WTC11 (cell line): Measurements from ENCODE around the gene EPHA1. TPM values are rescaled to one million over a fixed set of nuclear protein-coding genes. Genes with fewer than 3 reads are reported as not detected.

Experiments
- ATAC-seq: fragments of 200-7000 bp; cut with Tn5 transposase; 2 replicates; pipeline ENCODE4 v1.10.0; 2021; ENCODE audit warnings: mild to moderate bottlenecking, moderate library complexity
- CTCF ChIA-PET: fragments of 300-600 bp; sonication (Branson Sonifier 250); formaldehyde crosslinking; loops from one replicate; lab custom pipeline; 2021; ENCODE audit warnings: antibody characterized with exemption; lab: Charles Lee
- POLR2A ChIA-PET: fragments of 350-600 bp; sonication (Branson Sonifier 250); formaldehyde crosslinking; loops from one replicate; lab custom pipeline; 2021; ENCODE audit warnings: antibody characterized with exemption; lab: Charles Lee
- DNase-seq: peaks from one replicate; pipeline ENCODE4 v3.0.0; 2021; ENCODE audit warnings: low spot score
- H3K27ac Mint-ChIP-seq: 2 replicates; pipeline ENCODE4 v1.8.0; 2021; ENCODE audit warnings: mixed read lengths
- H3K27me3 Mint-ChIP-seq: 2 replicates; pipeline ENCODE4 v1.8.0; 2021; ENCODE audit warnings: low read depth, mild to moderate bottlenecking, moderate library complexity, mixed read lengths
- H3K36me3 Mint-ChIP-seq: 2 replicates; pipeline ENCODE4 v1.8.0; 2021; ENCODE audit warnings: mixed read lengths
- H3K4me1 Mint-ChIP-seq: 2 replicates; pipeline ENCODE4 v1.8.0; 2022; ENCODE audit warnings: mixed read lengths
- H3K4me3 Mint-ChIP-seq: 2 replicates; pipeline ENCODE4 v1.8.0; 2021; ENCODE audit warnings: mild to moderate bottlenecking, moderate library complexity, mixed read lengths
- H3K9me3 Mint-ChIP-seq: 2 replicates; pipeline ENCODE4 v1.8.0; 2021; ENCODE audit warnings: mixed read lengths
- ATF1 ChIP-seq: sonication (generic); formaldehyde crosslinking; IDR thresholded peaks from 2 replicates; pipeline ENCODE4 v1.8.1; 2023; ENCODE audit warnings: mild to moderate bottlenecking, moderate library complexity, missing genetic modification reagents
- CBFB ChIP-seq: sonication (generic); formaldehyde crosslinking; IDR thresholded peaks from 2 replicates; pipeline ENCODE4 v1.8.1; 2022; ENCODE audit warnings: mild to moderate bottlenecking, low read depth, missing genetic modification reagents
- E2F4 ChIP-seq: sonication (generic); formaldehyde crosslinking; IDR thresholded peaks from 2 replicates; pipeline ENCODE4 v1.8.1; 2022; ENCODE audit warnings: low read depth, mild to moderate bottlenecking, moderate library complexity, missing genetic modification reagents, borderline replicate concordance
- FOXJ3 ChIP-seq: sonication (generic); formaldehyde crosslinking; IDR thresholded peaks from 2 replicates; pipeline ENCODE4 v1.9.0; 2021; ENCODE audit warnings: missing genetic modification reagents, mild to moderate bottlenecking, borderline replicate concordance
- FOXK1 ChIP-seq: sonication (generic); formaldehyde crosslinking; IDR thresholded peaks from 2 replicates; pipeline ENCODE4 v1.8.0; 2022; ENCODE audit warnings: mild to moderate bottlenecking, moderate library complexity, missing genetic modification reagents
- FOXP1 ChIP-seq: sonication (generic); formaldehyde crosslinking; IDR thresholded peaks from 2 replicates; pipeline ENCODE4 v1.8.0; 2022; ENCODE audit warnings: missing genetic modification reagents, mild to moderate bottlenecking, moderate library complexity, borderline replicate concordance
- GTF2I ChIP-seq: fragments of 250-450 bp; sonication (Bioruptor Pico); conservative IDR thresholded peaks from 2 replicates; pipeline ENCODE4 v1.4.0; 2021; ENCODE audit warnings: mild to moderate bottlenecking
- JAZF1 ChIP-seq: fragments of 250-450 bp; sonication (Bioruptor Pico); IDR thresholded peaks from 2 replicates; pipeline ENCODE4 v1.9.0; 2021; ENCODE audit warnings: moderate library complexity, mild to moderate bottlenecking, inconsistent platforms
- KAT7 ChIP-seq: sonication (generic); formaldehyde crosslinking; IDR thresholded peaks from 2 replicates; pipeline ENCODE4 v1.8.1; 2023; ENCODE audit warnings: missing genetic modification reagents, mild to moderate bottlenecking, borderline replicate concordance
- MYBL2 ChIP-seq: sonication (generic); formaldehyde crosslinking; IDR thresholded peaks from 2 replicates; pipeline ENCODE4 v1.8.1; 2023; ENCODE audit warnings: mild to moderate bottlenecking, moderate library complexity, missing genetic modification reagents
- NFATC4 ChIP-seq: fragments of 250-450 bp; sonication (Bioruptor Pico); IDR thresholded peaks from 2 replicates; pipeline ENCODE4 v1.9.0; 2021; ENCODE audit warnings: mild to moderate bottlenecking
- NR3C1 ChIP-seq: sonication (generic); formaldehyde crosslinking; conservative IDR thresholded peaks from 2 replicates; pipeline ENCODE4 v1.8.1; 2023; ENCODE audit warnings: low read depth, mild to moderate bottlenecking, missing genetic modification reagents
- RELA ChIP-seq: sonication (generic); formaldehyde crosslinking; IDR thresholded peaks from 2 replicates; pipeline ENCODE4 v1.8.1; 2022; ENCODE audit warnings: missing genetic modification reagents, mild to moderate bottlenecking, borderline replicate concordance
- SP1 ChIP-seq: sonication (generic); formaldehyde crosslinking; conservative IDR thresholded peaks from 2 replicates; pipeline ENCODE4 v1.8.1; 2022; ENCODE audit warnings: missing genetic modification reagents
- ZNF121 ChIP-seq: sonication (generic); formaldehyde crosslinking; IDR thresholded peaks from 2 replicates; pipeline ENCODE4 v1.8.0; 2023; ENCODE audit warnings: missing genetic modification reagents
- ZNF138 ChIP-seq: sonication (generic); formaldehyde crosslinking; conservative IDR thresholded peaks from 2 replicates; pipeline ENCODE4 v1.8.1; 2022; ENCODE audit warnings: mild to moderate bottlenecking, moderate library complexity, missing genetic modification reagents
- ZNF232 ChIP-seq: sonication (generic); formaldehyde crosslinking; IDR thresholded peaks from 2 replicates; pipeline ENCODE4 v1.8.0; 2022; ENCODE audit warnings: mild to moderate bottlenecking, missing genetic modification reagents
- ZNF317 ChIP-seq: sonication (generic); formaldehyde crosslinking; IDR thresholded peaks from 2 replicates; pipeline ENCODE4 v1.8.1; 2023; ENCODE audit warnings: low read depth, mild to moderate bottlenecking, moderate library complexity, missing genetic modification reagents, borderline replicate concordance
- ZNF396 ChIP-seq: fragments of 250-450 bp; sonication (Bioruptor Pico); IDR thresholded peaks from 2 replicates; pipeline ENCODE4 v1.8.0; 2021; ENCODE audit warnings: mild to moderate bottlenecking, moderate library complexity, borderline replicate concordance
- ZNF416 ChIP-seq: fragments of 250-450 bp; sonication (Bioruptor Pico); IDR thresholded peaks from 2 replicates; pipeline ENCODE4 v1.9.0; 2021; ENCODE audit warnings: mild to moderate bottlenecking, inconsistent platforms
- ZNF423 ChIP-seq: fragments of 250-450 bp; sonication (Bioruptor Pico); IDR thresholded peaks from 2 replicates; pipeline ENCODE4 v2.1.2; 2022; ENCODE audit warnings: mild to moderate bottlenecking, moderate library complexity
- total RNA-seq: library from RNA; stranded (reverse); gene quantifications from 3 replicates; pipeline ENCODE4 v1.2.3, GENCODE V29; 2021
- TF ChIP-seq, protein P1 (sequence below): sonication (generic); formaldehyde crosslinking; IDR thresholded peaks from 2 replicates; pipeline ENCODE4 v1.8.1; 2023; ENCODE audit warnings: mild to moderate bottlenecking, missing genetic modification reagents, moderate library complexity
- TF ChIP-seq, protein P2 (sequence below): sonication (generic); formaldehyde crosslinking; IDR thresholded peaks from 2 replicates; pipeline ENCODE4 v1.8.0; 2023; ENCODE audit warnings: missing genetic modification reagents, mild to moderate bottlenecking, borderline replicate concordance
- TF ChIP-seq, protein P3 (sequence below): sonication (generic); formaldehyde crosslinking; IDR thresholded peaks from 2 replicates; pipeline ENCODE4 v1.8.0; 2022; ENCODE audit warnings: missing genetic modification reagents
- TF ChIP-seq, protein P4 (sequence below): fragments of 250-450 bp; sonication (Bioruptor Pico); IDR thresholded peaks from 2 replicates; pipeline ENCODE4 v1.9.0; 2021; ENCODE audit warnings: mild to moderate bottlenecking

The EPHA1 gene
- total RNA-seq, 1 experiment from 2014 or later, result 203 TPM

DNA sequence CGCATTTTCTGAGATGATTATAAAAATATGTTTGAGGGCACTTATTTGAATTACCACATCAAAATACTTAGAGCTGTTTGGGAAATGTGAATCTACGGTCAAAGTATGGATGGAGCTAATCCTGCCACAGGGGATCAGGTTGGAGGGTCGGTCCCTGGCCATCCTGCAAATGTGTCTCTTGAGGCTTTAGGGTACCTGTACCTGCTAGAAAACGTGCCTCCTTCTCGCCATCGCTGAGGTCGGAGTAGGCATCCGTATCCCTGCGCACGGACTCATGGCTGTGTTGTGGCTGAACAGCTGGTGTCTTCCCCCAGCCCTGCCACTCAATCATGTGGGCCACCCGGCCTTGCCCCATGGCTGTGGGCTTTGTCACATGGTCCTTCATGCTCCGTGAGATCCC lies 50.0 kb downstream of the EPHA1 start:
- CTCF ChIA-PET, result no interaction called here
- Mint-ChIP-seq H3K4me1 (peaks cover 21% of the 10 kb centered on the region), H3K9me3 (no peaks in the 10 kb centered on the region), H3K27me3 (peaks cover 14% of the 10 kb centered on the region), H3K36me3 (peaks cover 28% of the 10 kb centered on the region), H3K27ac (no peak overlapping the region), H3K4me3 (no peak overlapping the region)
- TF ChIP-seq CBFB (CRISPR knock-in tag), result no peak
- TF ChIP-seq NR3C1 (CRISPR knock-in tag), result no peak
- no peak for TF ChIP-seq MYBL2
- TF ChIP-seq FOXJ3 (CRISPR knock-in tag), result no peak
- TF ChIP-seq NFATC4 (CRISPR knock-in tag), result no peak
- TF ChIP-seq GTF2I, result no peak
- TF ChIP-seq ZNF423 (CRISPR knock-in tag), result no peak
- no peak for TF ChIP-seq RELA (CRISPR knock-in tag)
- TF ChIP-seq, protein P1, sequence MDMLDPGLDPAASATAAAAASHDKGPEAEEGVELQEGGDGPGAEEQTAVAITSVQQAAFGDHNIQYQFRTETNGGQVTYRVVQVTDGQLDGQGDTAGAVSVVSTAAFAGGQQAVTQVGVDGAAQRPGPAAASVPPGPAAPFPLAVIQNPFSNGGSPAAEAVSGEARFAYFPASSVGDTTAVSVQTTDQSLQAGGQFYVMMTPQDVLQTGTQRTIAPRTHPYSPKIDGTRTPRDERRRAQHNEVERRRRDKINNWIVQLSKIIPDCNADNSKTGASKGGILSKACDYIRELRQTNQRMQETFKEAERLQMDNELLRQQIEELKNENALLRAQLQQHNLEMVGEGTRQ, result no peak
- TF ChIP-seq JAZF1 (CRISPR knock-in tag), result no peak
- no peak for TF ChIP-seq ZNF416
- TF ChIP-seq ZNF232 (CRISPR knock-in tag), result no peak
- ATAC-seq, result no peak
- POLR2A ChIA-PET, result no interaction called here
- no peak for DNase-seq

DNA sequence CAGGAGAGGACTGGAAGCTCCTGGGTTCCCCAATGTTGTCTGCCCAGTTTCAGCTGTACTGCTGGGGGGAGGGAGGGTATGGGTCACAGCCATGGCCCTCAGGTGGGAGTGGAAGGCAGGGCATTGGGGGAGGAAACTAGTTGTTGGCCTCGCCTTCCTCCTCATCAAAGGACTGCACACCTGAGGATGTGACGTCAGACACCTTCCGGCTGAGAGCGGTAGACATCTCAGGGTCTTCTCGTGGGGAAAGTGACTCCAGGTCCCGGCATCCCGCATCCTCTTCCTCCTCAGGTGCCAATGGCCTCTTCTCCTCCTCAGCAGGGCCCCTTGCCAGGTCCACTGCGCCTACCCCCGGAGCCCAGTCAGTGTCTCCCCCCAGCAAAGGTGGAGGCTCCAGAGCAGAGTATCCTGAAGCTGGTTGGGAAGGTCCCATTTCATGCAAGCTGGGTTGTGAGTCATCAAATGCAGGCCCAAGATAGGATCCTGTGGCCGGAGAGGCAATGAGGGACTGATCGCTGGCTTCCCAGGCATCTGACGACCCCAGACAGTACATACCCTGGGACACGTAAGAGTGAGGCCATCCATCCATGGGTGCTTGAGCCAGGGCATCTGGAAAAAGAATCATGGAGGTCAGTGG lies 52.1 kb downstream of the EPHA1 start:
- POLR2A ChIA-PET, result no interaction called here
- Mint-ChIP-seq H3K4me3 (no peak overlapping the region), H3K27me3 (peaks cover 6% of the 10 kb centered on the region; the same call in 1 of the 2 replicates), H3K4me1 (peaks cover 24% of the 10 kb centered on the region), H3K27ac (no peak overlapping the region), H3K36me3 (peaks cover 28% of the 10 kb centered on the region), H3K9me3 (no peaks in the 10 kb centered on the region)
- ATAC-seq, result no peak
- no peak for DNase-seq
- CTCF ChIA-PET, result interaction anchor here (0.9 to 2.5 kb wide), 4 partner anchors 11 to 116 kb away, joined by 3 to 30 read pairs (median 6); partner anchors contain the start of gene CASP2
- TF ChIP-seq E2F4 (CRISPR knock-in tag), result no peak
- TF ChIP-seq SP1 (CRISPR knock-in tag), result no peak
- no peak for TF ChIP-seq ZNF232 (CRISPR knock-in tag)
- TF ChIP-seq, protein P2, sequence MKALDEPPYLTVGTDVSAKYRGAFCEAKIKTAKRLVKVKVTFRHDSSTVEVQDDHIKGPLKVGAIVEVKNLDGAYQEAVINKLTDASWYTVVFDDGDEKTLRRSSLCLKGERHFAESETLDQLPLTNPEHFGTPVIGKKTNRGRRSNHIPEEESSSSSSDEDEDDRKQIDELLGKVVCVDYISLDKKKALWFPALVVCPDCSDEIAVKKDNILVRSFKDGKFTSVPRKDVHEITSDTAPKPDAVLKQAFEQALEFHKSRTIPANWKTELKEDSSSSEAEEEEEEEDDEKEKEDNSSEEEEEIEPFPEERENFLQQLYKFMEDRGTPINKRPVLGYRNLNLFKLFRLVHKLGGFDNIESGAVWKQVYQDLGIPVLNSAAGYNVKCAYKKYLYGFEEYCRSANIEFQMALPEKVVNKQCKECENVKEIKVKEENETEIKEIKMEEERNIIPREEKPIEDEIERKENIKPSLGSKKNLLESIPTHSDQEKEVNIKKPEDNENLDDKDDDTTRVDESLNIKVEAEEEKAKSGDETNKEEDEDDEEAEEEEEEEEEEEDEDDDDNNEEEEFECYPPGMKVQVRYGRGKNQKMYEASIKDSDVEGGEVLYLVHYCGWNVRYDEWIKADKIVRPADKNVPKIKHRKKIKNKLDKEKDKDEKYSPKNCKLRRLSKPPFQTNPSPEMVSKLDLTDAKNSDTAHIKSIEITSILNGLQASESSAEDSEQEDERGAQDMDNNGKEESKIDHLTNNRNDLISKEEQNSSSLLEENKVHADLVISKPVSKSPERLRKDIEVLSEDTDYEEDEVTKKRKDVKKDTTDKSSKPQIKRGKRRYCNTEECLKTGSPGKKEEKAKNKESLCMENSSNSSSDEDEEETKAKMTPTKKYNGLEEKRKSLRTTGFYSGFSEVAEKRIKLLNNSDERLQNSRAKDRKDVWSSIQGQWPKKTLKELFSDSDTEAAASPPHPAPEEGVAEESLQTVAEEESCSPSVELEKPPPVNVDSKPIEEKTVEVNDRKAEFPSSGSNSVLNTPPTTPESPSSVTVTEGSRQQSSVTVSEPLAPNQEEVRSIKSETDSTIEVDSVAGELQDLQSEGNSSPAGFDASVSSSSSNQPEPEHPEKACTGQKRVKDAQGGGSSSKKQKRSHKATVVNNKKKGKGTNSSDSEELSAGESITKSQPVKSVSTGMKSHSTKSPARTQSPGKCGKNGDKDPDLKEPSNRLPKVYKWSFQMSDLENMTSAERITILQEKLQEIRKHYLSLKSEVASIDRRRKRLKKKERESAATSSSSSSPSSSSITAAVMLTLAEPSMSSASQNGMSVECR, result no peak
- TF ChIP-seq ZNF396 (CRISPR knock-in tag), result no peak
- no peak for TF ChIP-seq ATF1 (CRISPR knock-in tag)
- TF ChIP-seq NR3C1 (CRISPR knock-in tag), result no peak
- no peak for TF ChIP-seq FOXP1 (CRISPR knock-in tag)
- no peak for TF ChIP-seq ZNF138 (CRISPR knock-in tag)
- TF ChIP-seq ZNF317, result no peak
- TF ChIP-seq FOXK1 (CRISPR knock-in tag), result no peak
- TF ChIP-seq, protein P3, sequence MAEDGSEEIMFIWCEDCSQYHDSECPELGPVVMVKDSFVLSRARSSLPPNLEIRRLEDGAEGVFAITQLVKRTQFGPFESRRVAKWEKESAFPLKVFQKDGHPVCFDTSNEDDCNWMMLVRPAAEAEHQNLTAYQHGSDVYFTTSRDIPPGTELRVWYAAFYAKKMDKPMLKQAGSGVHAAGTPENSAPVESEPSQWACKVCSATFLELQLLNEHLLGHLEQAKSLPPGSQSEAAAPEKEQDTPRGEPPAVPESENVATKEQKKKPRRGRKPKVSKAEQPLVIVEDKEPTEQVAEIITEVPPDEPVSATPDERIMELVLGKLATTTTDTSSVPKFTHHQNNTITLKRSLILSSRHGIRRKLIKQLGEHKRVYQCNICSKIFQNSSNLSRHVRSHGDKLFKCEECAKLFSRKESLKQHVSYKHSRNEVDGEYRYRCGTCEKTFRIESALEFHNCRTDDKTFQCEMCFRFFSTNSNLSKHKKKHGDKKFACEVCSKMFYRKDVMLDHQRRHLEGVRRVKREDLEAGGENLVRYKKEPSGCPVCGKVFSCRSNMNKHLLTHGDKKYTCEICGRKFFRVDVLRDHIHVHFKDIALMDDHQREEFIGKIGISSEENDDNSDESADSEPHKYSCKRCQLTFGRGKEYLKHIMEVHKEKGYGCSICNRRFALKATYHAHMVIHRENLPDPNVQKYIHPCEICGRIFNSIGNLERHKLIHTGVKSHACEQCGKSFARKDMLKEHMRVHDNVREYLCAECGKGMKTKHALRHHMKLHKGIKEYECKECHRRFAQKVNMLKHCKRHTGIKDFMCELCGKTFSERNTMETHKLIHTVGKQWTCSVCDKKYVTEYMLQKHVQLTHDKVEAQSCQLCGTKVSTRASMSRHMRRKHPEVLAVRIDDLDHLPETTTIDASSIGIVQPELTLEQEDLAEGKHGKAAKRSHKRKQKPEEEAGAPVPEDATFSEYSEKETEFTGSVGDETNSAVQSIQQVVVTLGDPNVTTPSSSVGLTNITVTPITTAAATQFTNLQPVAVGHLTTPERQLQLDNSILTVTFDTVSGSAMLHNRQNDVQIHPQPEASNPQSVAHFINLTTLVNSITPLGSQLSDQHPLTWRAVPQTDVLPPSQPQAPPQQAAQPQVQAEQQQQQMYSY (CRISPR knock-in tag), result no peak
- TF ChIP-seq ZNF121 (CRISPR knock-in tag), result no peak
- TF ChIP-seq, protein P4, sequence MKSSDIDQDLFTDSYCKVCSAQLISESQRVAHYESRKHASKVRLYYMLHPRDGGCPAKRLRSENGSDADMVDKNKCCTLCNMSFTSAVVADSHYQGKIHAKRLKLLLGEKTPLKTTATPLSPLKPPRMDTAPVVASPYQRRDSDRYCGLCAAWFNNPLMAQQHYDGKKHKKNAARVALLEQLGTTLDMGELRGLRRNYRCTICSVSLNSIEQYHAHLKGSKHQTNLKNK (CRISPR knock-in tag), result no peak
- TF ChIP-seq KAT7 (CRISPR knock-in tag), result no peak
